HCT116 (cell line): ENCODE results near the gene CHAD. TPM values are rescaled to one million over a fixed set of nuclear protein-coding genes. Genes with fewer than 3 reads are reported as not detected.

ENCODE experiments used
- ATAC-seq: fragments of 200-7000 bp; cut with Tn5 transposase; 2 replicates; pipeline ENCODE4 v1.9.1; 2020; ENCODE audit warnings: mild to moderate bottlenecking, moderate library complexity
- BruUV-seq: library from RNA; stranded (reverse); fragments of 400-500 nt; replicated peaks from 2 replicates; lab custom pipeline; 2021; lab: Mats Ljungman, UMichigan
- CTCF ChIA-PET: fragments of 300-600 bp; sonication (Branson Sonifier 250); formaldehyde crosslinking; loops from one replicate; lab custom pipeline; 2021; ENCODE audit warnings: antibody characterized with exemption; lab: Charles Lee
- POLR2A ChIA-PET: fragments of 300-600, 350-600 bp; sonication (Branson Sonifier 250); formaldehyde crosslinking; loops from one replicate; lab custom pipeline; 2021; ENCODE audit warnings: antibody characterized with exemption; lab: Charles Lee
- RAD21 ChIA-PET, 2 experiments: fragments of 300-600 bp; sonication (Branson Sonifier 250); formaldehyde crosslinking; loops; one replicate each; lab custom pipeline; 2023; ENCODE audit warnings: low total read pairs in 2 of 2; ENCODE audit not compliant: uncharacterized antibody in 2 of 2, unreplicated experiment in 2 of 2, low non-redundant PET in 1 of 2; lab: Charles Lee
- DNase-seq: peaks from one replicate; pipeline ENCODE4 v3.0.0-alpha.2; 2010; ENCODE audit warnings: low read depth, low spot score
- H2AFZ ChIP-seq: fragments of 200-600 bp; shearing (Covaris generic), sonication (generic); 2 replicates; pipeline ENCODE4 v1.6.1; 2017; ENCODE audit warnings: low read depth, mixed run types, mixed read lengths, antibody characterized with exemption, low read length; ENCODE audit not compliant: poor library complexity, severe bottlenecking
- H3K27ac ChIP-seq: 2 replicates; pipeline ENCODE4 v1.5.1; 2012; ENCODE audit warnings: low read depth, low read length
- H3K27me3 ChIP-seq: fragments of 200-600 bp; sonication (generic); 2 replicates; pipeline ENCODE4 v1.6.1; 2016; ENCODE audit warnings: mixed run types, low read length, mixed read lengths; ENCODE audit not compliant: insufficient read depth
- H3K36me3 ChIP-seq, 2 experiments: fragments of 200-500 bp in 1 of 2; fragments of 200-600 bp in 1 of 2; sonication (Bioruptor generic) in 1 of 2; sonication (generic) in 1 of 2; 2 replicates each; pipeline versions ENCODE4 v1.5.1 to v1.6.1; 2014 to 2016; ENCODE audit warnings: low read length in 2 of 2, inconsistent platforms in 1 of 2, mixed read lengths in 1 of 2, mixed run types in 1 of 2; ENCODE audit not compliant: insufficient read depth in 2 of 2, control insufficient read depth in 1 of 2
- H3K4me1 ChIP-seq, 2 experiments: fragments of 200-600 bp in 1 of 2; sonication (generic) in 1 of 2; 2 replicates each; pipeline versions ENCODE4 v1.5.1 to v1.6.1; 2012 to 2017; ENCODE audit warnings: low read length in 2 of 2, inconsistent platforms in 1 of 2, mild to moderate bottlenecking in 1 of 2, mixed read lengths in 1 of 2, mixed run types in 1 of 2, moderate library complexity in 1 of 2; ENCODE audit not compliant: insufficient read depth in 2 of 2, control insufficient read depth in 1 of 2
- H3K4me2 ChIP-seq: fragments of 200-600 bp; sonication (generic); 2 replicates; pipeline ENCODE4 v1.6.1; 2017; ENCODE audit warnings: mixed run types, low read length, mixed read lengths
- H3K4me3 ChIP-seq, 2 experiments: fragments of 200-600 bp in 1 of 2; sonication (generic) in 1 of 2; replicated peaks in 1 of 2; 2 replicates each; pipeline ENCODE4 v1.5.1; 2011 to 2016; ENCODE audit warnings: low read length in 2 of 2, control low read depth in 1 of 2, low read depth in 1 of 2, mild to moderate bottlenecking in 1 of 2, mixed read lengths in 1 of 2, mixed run types in 1 of 2
- H3K79me2 ChIP-seq: fragments of 200-600 bp; sonication (generic); 2 replicates; pipeline ENCODE4 v1.6.1; 2017; ENCODE audit warnings: mild to moderate bottlenecking, mixed run types, low read length, moderate library complexity, mixed read lengths; ENCODE audit not compliant: insufficient read depth
- H3K9ac ChIP-seq: fragments of 200-600 bp; sonication (generic); 2 replicates; pipeline ENCODE4 v1.6.1; 2016; ENCODE audit warnings: low read length, mixed read lengths
- H3K9me2 ChIP-seq: fragments of 200-600 bp; sonication (generic), shearing (Covaris generic); 2 replicates; pipeline ENCODE4 v1.6.1; 2017; ENCODE audit warnings: mixed run types, mild to moderate bottlenecking, moderate library complexity; ENCODE audit not compliant: insufficient read depth
- H3K9me3 ChIP-seq, 2 experiments: fragments of 200-500 bp in 1 of 2; fragments of 200-600 bp in 1 of 2; sonication (Bioruptor generic) in 1 of 2; sonication (generic) in 1 of 2; 2 replicates each; pipeline ENCODE4 v1.6.1; 2014 to 2017; ENCODE audit warnings: low read length in 2 of 2, mixed read lengths in 2 of 2, inconsistent platforms in 1 of 2, low read depth in 1 of 2, mild to moderate bottlenecking in 1 of 2, mixed run types in 1 of 2, moderate library complexity in 1 of 2; ENCODE audit not compliant: control insufficient read depth in 1 of 2, insufficient read depth in 1 of 2
- H4K20me1 ChIP-seq: fragments of 200-600 bp; sonication (generic), shearing (Covaris generic); 2 replicates; pipeline ENCODE4 v1.6.1; 2017; ENCODE audit warnings: mixed run types, mild to moderate bottlenecking, moderate library complexity; ENCODE audit not compliant: insufficient read depth
- CBX3 ChIP-seq: IDR thresholded peaks from 2 replicates; pipeline ENCODE4 v1.6.1; 2012; ENCODE audit warnings: low read depth
- CEBPB ChIP-seq: IDR thresholded peaks from 2 replicates; pipeline ENCODE4 v1.6.1; 2012; ENCODE audit warnings: low read depth
- EGR1 ChIP-seq: IDR thresholded peaks from 2 replicates; pipeline ENCODE4 v1.6.1; 2012; ENCODE audit warnings: low read depth
- ELF1 ChIP-seq: IDR thresholded peaks from 2 replicates; pipeline ENCODE4 v1.6.1; 2012; ENCODE audit warnings: low read depth, borderline replicate concordance
- EZH2 ChIP-seq: fragments of 200-600 bp; sonication (generic); IDR thresholded peaks from 2 replicates; pipeline ENCODE4 v1.6.1; 2017; ENCODE audit warnings: antibody characterized with exemption, mixed run types
- EZH2phosphoT487 ChIP-seq: fragments of 200-600 bp; IDR thresholded peaks from 2 replicates; pipeline ENCODE4 v1.6.1; 2018; ENCODE audit warnings: antibody characterized with exemption, borderline replicate concordance
- FOSL1 ChIP-seq: IDR thresholded peaks from 2 replicates; pipeline ENCODE4 v1.6.1; 2012; ENCODE audit warnings: low read depth
- JUND ChIP-seq: IDR thresholded peaks from 2 replicates; pipeline ENCODE4 v1.6.1; 2012
- POLR2A ChIP-seq: IDR thresholded peaks from 2 replicates; pipeline ENCODE4 v1.7.0; 2011; ENCODE audit warnings: borderline replicate concordance; ENCODE audit not compliant: insufficient read depth, insufficient read length; ENCODE audit errors: extremely low read depth
- POLR2AphosphoS5 ChIP-seq: IDR thresholded peaks from 2 replicates; pipeline ENCODE4 v1.6.1; 2011; ENCODE audit warnings: mild to moderate bottlenecking, low read depth, low read length, moderate library complexity
- RAD21 ChIP-seq: IDR thresholded peaks from 2 replicates; pipeline ENCODE4 v1.6.1; 2012; ENCODE audit warnings: low read depth, mild to moderate bottlenecking
- SIN3A ChIP-seq: IDR thresholded peaks from 2 replicates; pipeline ENCODE4 v1.6.1; 2012; ENCODE audit warnings: low read depth
- SRF ChIP-seq: IDR thresholded peaks from 2 replicates; pipeline ENCODE4 v1.6.1; 2012; ENCODE audit warnings: low read depth
- YY1 ChIP-seq: IDR thresholded peaks from 2 replicates; pipeline ENCODE4 v1.6.1; 2011; ENCODE audit warnings: low read length, low read depth, moderate library complexity, mild to moderate bottlenecking; ENCODE audit not compliant: insufficient replicate concordance; ENCODE audit errors: extremely low read depth
- ZFX ChIP-seq: fragments of 450-650 bp; IDR thresholded peaks from 2 replicates; pipeline ENCODE4 v1.6.1; 2017
- ZNF274 ChIP-seq: fragments of 200-500 bp; sonication (Bioruptor generic); IDR thresholded peaks from 2 replicates; pipeline ENCODE4 v1.6.1; 2014; ENCODE audit warnings: mild to moderate bottlenecking, low read depth, low read length, inconsistent platforms
- intact Hi-C: fragments of 100-400 bp; cut with micrococcal nuclease; formaldehyde crosslinking; loops from 2 replicates; pipeline ENCODE4 v1.10.0; 2022
- total RNA-seq: library from RNA; stranded (reverse); gene quantifications from one replicate; pipeline ENCODE4 v1.2.1, GENCODE V29; 2021; ENCODE audit not compliant: unreplicated experiment
- TF ChIP-seq, protein P1 (sequence below): IDR thresholded peaks from 2 replicates; pipeline ENCODE4 v1.6.1; 2012; ENCODE audit warnings: low read depth

The CHAD gene
- total RNA-seq, 1 experiment from 2014 or later = not detected

- CTCF ChIA-PET = interaction anchor here (0.7 to 2.5 kb wide), 7 partner anchors 18 to 223 kb away, joined by 3 to 16 read pairs (median 8); no protein-coding TSS in a partner anchor
- no peaks in the 10 kb centered on the region for H3K27me3 ChIP-seq
- ATAC-seq = no peak
- no peaks in the 10 kb centered on the region for H3K9me3 ChIP-seq
- POLR2A ChIA-PET = interaction anchor here (1.1 kb wide), 1 partner anchor 86 kb away, joined by 3 read pairs; the partner anchor contains the start of gene LRRC59
- no TSS peak for BruUV-seq
- H3K4me2 ChIP-seq = peak overlapping the region; percentile 74; the same call in 1 of the 2 replicates
- no peaks in the 10 kb centered on the region for H3K9me2 ChIP-seq
- H3K9ac ChIP-seq = no peak overlapping the region; the same call in 1 of the 2 replicates
- RAD21 ChIA-PET = interaction anchor here (0.6 to 1.1 kb wide), 10 partner anchors 13 to 359 kb away, joined by 3 to 4 read pairs (median 3); no protein-coding TSS in a partner anchor
- no peak overlapping the region for H2AFZ ChIP-seq
- H3K79me2 ChIP-seq = peaks cover 26% of the 10 kb centered on the region
- H3K4me1 ChIP-seq = peaks cover 19 to 47% of the 10 kb centered on the region in 2 experiments
- no peak for DNase-seq
- intact Hi-C loops = loop anchor here (2.0 kb wide), 4 partner anchors 52 to 468 kb away; no protein-coding TSS in a partner anchor
- H3K36me3 ChIP-seq = peaks cover 24 to 41% of the 10 kb centered on the region in 2 experiments
- no peak overlapping the region for H3K4me3 ChIP-seq
- peak overlapping the region; percentile 63; the same call in 1 of the 2 replicates for H3K27ac ChIP-seq
- no peaks in the 10 kb centered on the region for H4K20me1 ChIP-seq
- TF ChIP-seq FOSL1 = no peak
These were observed 14.6 kb upstream of the CHAD start for GRCh38 chr17:50483266-50483665.

- Histone ChIP-seq H4K20me1 (no peaks in the 10 kb centered on the region), H3K4me2 (peak overlapping the region; percentile 74), H3K27me3 (no peaks in the 10 kb centered on the region), H3K79me2 (peaks cover 26% of the 10 kb centered on the region), H3K27ac (peak overlapping the region; percentile 63), H3K9ac (peak overlapping the region; percentile 55), H3K36me3 (peaks cover 24 to 41% of the 10 kb centered on the region in 2 experiments), H2AFZ (no peak overlapping the region), H3K4me3 (peak overlapping the region; percentile 1 to 36; a peak in 2 of 4 replicates), H3K9me3 (no peaks in the 10 kb centered on the region), H3K4me1 (peaks cover 21 to 47% of the 10 kb centered on the region in 2 experiments), H3K9me2 (no peaks in the 10 kb centered on the region)
- ChIA-PET POLR2A (interaction anchor here (1.1 to 1.3 kb wide), 2 partner anchors 60 to 86 kb away, joined by 3 to 5 read pairs; partner anchors contain the start of gene LRRC59), CTCF (interaction anchor here (0.7 to 2.5 kb wide), 11 partner anchors 18 to 224 kb away, joined by 3 to 16 read pairs (median 3); no protein-coding TSS in a partner anchor), RAD21 (interaction anchor here (0.6 to 1.1 kb wide), 9 partner anchors 13 to 359 kb away, joined by 3 to 4 read pairs (median 3); no protein-coding TSS in a partner anchor)
- ATAC-seq = peak; percentile 58
- DNase-seq = peak; percentile 95
- intact Hi-C loops = loop anchor here (1.0 to 2.0 kb wide), 8 partner anchors 52 to 468 kb away; partner anchors contain the start of gene SPATA20
- no TSS peak for BruUV-seq
- peak; percentile 99 for TF ChIP-seq RAD21
- TF ChIP-seq EZH2 = no peak
- no peak for TF ChIP-seq SRF
- no peak for TF ChIP-seq SIN3A
- no peak for TF ChIP-seq ZNF274
- TF ChIP-seq JUND = no peak
- no peak for TF ChIP-seq CBX3
- TF ChIP-seq, protein P1, sequence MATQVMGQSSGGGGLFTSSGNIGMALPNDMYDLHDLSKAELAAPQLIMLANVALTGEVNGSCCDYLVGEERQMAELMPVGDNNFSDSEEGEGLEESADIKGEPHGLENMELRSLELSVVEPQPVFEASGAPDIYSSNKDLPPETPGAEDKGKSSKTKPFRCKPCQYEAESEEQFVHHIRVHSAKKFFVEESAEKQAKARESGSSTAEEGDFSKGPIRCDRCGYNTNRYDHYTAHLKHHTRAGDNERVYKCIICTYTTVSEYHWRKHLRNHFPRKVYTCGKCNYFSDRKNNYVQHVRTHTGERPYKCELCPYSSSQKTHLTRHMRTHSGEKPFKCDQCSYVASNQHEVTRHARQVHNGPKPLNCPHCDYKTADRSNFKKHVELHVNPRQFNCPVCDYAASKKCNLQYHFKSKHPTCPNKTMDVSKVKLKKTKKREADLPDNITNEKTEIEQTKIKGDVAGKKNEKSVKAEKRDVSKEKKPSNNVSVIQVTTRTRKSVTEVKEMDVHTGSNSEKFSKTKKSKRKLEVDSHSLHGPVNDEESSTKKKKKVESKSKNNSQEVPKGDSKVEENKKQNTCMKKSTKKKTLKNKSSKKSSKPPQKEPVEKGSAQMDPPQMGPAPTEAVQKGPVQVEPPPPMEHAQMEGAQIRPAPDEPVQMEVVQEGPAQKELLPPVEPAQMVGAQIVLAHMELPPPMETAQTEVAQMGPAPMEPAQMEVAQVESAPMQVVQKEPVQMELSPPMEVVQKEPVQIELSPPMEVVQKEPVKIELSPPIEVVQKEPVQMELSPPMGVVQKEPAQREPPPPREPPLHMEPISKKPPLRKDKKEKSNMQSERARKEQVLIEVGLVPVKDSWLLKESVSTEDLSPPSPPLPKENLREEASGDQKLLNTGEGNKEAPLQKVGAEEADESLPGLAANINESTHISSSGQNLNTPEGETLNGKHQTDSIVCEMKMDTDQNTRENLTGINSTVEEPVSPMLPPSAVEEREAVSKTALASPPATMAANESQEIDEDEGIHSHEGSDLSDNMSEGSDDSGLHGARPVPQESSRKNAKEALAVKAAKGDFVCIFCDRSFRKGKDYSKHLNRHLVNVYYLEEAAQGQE = no peak
- TF ChIP-seq POLR2AphosphoS5 = peak; percentile 52; the same call in 1 of the 2 replicates
- no peak; the same call in 1 of the 2 replicates for TF ChIP-seq ZFX
- no peak for TF ChIP-seq EGR1
- peak; percentile 65 for TF ChIP-seq YY1
- no peak for TF ChIP-seq POLR2A
- TF ChIP-seq FOSL1 = peak; percentile 45; the same call in 1 of the 2 replicates
- TF ChIP-seq EZH2phosphoT487 = no peak
- TF ChIP-seq ELF1 = no peak
- no peak for TF ChIP-seq CEBPB
These were observed 13.8 kb upstream of the CHAD start for GRCh38 chr17:50482516-50482915.
